HUDEP-2 (cell line): ENCODE measurements around the gene SRC.
"Not testable (repeated sequence)": the region's sequence is repeated elsewhere in the genome, so short reads cannot be mapped to it uniquely, and the experiment has no call there.

Source experiments
- DNase-seq, 76 experiments: peaks; one replicate each; lab custom pipeline; 2025; ENCODE audit not compliant: unreplicated experiment in 76 of 76; lab: John Stamatoyannopoulos, UW

Gene SRC

GRCh38 chr20:37361336-37361735, 15.4 kb downstream of the SRC start:
- peak in 4 of 76 experiments; percentile 19 to 37 (median 22) for DNase-seq

DNA sequence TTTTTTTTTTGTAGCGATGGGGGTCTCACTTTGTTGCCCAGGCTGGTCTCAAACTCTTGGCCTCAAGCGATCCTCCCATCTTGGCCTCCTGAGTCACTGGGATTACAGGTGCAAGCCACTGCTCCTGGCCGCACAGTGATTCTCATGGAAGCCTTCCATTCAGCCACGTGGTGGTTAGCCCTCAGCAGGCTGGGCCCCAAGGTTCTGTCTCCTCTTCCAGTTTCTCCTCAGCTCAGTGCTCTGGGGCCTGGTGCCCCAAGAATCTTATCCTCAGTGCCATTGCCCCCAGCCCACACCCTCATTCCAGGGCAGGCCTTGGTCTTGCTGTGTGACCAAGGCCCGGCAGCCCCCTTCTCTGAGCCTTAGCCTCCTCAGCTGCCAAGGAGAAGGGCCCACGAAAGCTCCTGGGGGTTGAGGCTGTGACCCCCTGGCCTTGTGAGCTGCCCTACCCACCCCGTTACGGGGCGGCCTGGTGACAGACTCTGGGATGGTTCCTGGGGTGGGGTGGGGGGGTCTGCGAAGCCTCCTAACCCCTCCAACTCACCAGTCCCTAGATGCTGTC, 16.4 kb downstream of the SRC start:
- DNase-seq, result no peak

- no peak for DNase-seq
Observed at GRCh38 chr20:37362821-37363220, 16.9 kb downstream of the SRC start.

GRCh38 chr20:37363221-37364012, 17.5 kb downstream of the SRC start:
- DNase-seq, result no peak

DNA sequence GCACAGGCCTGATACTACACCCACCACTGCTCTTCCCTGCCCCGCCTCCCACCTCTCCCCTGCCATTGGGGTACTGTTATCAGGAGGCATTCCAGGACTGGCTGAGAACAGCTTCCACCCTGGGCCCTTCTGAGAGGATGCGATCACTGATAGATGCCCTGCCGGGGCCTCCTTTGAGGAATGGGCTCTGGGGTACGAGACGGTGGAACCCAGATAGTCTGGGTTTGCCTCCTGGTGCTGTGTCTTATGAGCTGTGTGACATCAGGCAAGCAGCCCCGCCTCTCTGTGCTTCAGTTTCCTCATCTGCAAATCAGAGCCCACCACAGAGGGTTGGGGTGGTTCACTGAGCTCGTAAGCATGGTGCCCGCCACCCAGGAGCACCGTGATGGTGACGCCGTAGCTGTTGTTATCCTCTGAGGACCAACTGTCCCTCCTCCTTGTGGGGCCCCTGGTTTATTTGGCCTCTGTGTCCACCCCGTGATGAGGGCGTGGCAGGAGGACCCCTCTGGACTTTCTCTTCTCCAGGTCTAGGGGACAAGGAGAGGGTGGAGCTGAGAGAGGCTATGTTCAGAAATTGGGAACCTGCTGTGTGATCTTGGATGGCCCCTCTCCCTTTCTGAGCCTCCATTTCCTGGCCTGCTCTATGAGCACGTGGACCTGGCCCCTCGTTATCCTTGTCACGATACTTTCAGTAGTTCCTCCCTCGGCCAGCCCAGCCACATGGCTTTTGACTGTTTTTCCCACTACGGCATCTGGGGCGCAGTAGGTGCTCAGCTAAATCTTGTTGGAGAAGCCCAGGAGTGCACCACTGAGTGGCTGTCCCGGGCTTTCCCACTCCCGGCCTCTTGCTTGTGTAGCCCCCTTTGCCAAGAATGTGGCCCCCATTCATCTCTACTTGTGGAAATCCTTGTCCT, 18.3 kb downstream of the SRC start:
- DNase-seq, result no peak

DNA sequence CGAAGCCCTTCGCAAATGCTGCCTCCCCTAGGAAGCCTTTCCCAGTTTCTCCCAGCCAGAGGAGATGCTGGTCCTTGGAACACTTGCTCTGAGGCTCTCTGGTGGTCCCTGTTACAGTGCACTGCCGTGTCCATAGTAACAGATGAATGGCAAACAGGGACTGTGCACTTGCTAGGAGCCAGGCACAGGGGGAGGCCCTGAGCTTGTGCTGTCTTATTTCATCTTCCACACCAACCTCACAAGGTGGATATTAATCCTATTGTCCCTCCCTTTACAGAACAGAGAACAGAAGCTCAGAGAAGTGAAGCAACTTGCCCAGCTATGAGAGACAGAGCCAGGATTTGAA, 19.0 kb downstream of the SRC start:
- no peak for DNase-seq

DNA sequence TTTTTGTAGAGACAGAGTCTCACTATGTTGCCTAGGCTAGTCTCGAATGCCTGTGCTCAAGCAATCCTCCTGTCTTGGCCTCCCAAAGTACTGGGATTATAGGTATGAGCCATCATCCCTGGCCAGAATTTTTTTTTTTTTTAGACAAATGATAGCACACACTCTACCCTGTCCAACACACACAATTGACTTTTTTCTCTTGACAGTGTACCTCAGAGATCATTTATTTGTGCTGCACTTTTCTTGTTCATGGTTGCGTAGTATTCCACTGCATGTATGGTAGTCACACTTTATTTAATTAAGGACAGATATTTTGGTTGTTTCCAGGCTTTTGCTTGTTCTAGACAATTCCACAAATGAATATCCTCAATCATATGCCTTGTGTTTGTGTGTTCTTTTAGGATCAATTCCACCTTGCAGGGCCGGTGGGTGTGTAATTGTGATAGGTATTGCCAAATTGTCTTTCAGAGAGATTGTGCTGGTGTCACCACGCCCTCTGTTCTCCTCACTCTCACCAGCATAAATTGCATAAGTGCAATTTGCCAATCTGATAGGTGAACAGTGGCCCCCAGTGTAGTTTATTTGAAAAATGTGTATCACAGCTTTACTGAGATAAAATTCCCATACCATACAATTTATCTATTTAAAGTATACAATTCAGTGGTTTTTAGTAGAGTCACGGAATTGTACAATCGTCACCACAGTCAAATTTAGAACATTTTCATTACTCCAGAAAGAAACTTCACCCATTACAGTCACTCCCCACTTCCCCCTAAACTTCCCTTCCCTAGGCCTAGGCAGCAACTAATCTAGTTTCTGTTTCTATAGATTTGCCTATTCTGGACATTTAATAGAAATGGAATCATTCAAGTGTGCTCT, 20.1 kb downstream of the SRC start:
- DNase-seq, result no peak

- DNase-seq, result no peak
Observed at GRCh38 chr20:37366743-37367142, 20.8 kb downstream of the SRC start.

DNA sequence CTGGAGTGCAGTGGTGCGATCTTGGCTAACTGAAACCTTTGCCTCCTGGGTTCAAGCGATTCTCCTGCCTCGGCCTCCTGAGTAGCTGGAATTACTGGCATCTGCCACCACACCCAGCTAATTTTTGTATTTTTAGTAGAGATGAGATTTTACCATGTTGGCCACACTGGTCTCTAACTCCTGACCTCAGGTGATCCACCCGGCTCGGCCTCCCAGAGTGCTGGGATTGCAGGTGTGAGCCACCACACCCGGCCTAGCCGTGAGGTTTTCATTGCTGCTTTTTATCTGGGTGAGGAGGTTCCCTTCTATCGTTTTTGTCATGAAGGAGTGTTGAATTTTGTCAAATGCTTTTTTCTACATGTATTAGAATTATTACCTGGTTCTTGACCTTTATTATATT, 23.9 kb downstream of the SRC start:
- DNase-seq, result no peak

GRCh38 chr20:37371845-37372244, 25.9 kb downstream of the SRC start:
- not testable (repeated sequence) for DNase-seq

- DNase-seq, result no peak
Observed at GRCh38 chr20:37372441-37372840, 26.5 kb downstream of the SRC start.

DNA sequence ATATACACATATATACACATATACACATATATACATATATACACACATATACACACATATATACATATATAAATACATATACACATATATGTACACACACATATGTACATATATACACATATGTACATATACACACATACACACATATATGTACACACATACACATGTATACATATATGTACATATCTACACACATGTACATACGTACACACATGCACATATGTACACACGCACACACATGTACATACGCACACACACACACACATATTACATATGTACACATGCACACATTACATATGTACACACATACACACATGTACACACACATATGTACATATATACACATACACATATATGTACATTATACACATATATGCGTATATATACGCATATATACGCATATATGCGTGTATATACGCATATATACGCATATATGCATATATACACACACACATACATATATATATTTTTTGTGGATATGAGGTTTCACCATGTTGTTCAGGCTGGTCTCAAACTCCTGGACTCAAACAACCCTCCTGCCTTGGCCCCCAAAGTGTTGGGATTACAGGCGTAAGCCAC, 27.2 kb downstream of the SRC start:
- no peak for DNase-seq

GRCh38 chr20:37375227-37375626, 29.3 kb downstream of the SRC start:
- DNase-seq, result no peak

DNA sequence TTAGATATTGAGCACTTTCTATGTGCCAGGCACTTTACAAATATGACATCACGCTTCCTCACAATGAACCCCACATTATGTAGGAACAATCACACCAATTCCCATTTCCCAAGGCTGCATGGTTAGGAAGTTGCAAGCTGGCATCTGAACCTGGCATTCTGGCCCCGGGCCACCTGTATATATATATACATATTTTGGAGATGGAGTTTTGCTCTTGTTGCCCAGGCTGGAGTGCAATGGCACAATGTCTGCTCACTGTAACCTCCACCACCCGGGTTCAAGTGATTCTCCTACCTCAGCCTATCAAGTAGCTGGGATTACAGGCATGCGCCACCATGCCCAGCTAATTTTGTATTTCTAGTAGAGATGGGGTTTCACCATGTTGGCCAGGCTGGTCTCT, 30.4 kb downstream of the SRC start:
- DNase-seq, result no peak

DNA sequence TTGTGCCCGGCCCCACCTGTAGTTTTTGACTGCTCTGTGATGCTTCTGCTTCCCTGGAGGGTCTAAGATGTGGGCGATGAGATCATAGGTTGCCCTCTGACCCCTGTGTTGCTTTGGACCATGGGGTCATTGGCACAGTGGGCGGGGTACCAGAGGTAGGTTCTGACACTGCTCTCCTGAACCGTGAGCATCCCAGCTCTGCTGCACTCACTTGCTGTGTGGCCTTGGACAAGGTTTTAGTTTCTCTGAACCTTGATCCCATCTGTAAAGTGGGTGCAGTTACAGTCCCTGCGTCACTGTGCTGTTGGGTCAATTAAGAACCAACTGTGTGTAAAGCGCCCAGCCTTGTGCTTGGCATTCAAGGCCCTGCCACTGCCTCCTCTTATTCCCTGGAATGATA, 30.9 kb downstream of the SRC start:
- no peak for DNase-seq

DNA sequence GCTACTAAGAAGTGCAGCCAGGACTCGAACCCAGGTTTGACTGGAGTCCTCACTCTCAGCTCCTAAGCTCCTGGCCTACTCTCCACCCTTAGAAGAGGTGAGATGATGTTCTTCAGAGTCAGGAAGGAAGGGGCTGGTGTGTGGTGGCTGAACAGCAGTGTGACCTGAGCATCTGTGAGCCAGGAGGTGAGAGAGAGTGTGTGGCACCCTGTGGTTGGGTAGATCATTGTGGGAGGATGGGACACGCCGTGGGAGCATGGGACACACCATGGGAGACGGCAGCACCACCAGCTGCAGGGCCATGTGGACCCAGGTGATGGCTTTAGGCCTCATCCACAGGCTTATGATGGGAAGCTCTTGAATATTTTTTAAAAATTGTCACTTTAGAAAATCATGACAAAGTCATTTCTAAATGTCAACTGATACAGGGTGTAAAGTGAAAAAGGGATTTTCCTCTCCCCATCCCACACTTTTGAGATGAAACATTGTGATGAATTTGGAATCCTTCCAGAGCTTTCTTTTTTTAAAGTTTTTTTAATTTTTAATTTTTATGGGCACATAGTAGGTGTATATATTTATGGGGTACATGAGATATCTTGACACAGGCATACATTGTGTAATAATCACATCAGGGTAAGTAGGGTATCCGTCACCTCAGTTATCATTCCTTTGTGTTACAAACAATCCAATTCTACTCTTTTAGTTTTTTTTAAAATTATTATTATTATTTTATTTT, 31.6 kb downstream of the SRC start:
- DNase-seq, result no peak

GRCh38 chr20:37378420-37378784, 32.5 kb downstream of the SRC start:
- DNase-seq, result no peak

DNA sequence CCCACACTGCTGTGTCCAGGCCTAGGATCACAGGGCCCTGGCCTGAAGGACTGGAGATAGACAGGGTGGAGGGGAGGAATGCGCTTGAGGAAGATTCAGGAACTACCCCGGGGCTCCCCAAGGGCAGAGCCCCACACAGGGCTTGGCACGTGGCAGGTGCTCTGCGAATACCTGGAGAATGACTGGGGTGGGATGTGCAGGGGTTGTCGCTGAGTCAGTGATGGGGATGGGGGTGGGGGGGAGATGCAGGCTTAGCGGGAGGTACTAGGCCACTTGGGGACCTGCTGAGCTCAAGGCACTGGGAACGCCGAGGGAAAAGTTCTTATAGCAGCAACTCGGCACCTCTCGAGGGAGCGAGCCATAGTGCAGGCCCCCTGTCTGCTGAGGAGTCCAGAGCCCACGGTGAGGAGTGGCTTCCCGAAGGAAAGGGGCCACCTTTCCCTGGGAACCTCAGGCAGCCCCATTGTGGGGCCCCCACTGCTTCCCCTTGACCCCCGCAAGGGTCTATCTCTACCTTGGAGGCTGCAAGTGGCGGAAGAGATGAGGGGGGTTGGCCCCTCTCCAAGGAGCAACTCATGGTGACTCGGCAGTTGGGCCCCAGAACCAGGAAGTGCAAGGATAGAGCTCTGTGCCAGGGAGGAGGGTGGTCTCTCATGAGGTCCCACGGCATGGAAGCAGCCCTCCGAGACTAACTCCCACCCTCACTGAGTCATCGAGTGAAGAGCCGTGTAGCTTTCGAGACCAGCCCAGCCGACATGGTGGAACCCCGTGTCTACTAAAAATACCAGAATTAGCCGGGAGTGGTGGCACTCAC, 33.1 kb downstream of the SRC start:
- DNase-seq, result peak in 4 of 76 experiments; percentile 6 to 25 (median 8)
